Measurements from ENCODE around the gene NR5A1. TPM values are rescaled to one million over a fixed set of nuclear protein-coding genes. Genes with fewer than 3 reads are reported as not detected.

The NR5A1 gene
- polyA plus RNA-seq (ENCODE audit: insufficient read length) = not detected

DNA sequence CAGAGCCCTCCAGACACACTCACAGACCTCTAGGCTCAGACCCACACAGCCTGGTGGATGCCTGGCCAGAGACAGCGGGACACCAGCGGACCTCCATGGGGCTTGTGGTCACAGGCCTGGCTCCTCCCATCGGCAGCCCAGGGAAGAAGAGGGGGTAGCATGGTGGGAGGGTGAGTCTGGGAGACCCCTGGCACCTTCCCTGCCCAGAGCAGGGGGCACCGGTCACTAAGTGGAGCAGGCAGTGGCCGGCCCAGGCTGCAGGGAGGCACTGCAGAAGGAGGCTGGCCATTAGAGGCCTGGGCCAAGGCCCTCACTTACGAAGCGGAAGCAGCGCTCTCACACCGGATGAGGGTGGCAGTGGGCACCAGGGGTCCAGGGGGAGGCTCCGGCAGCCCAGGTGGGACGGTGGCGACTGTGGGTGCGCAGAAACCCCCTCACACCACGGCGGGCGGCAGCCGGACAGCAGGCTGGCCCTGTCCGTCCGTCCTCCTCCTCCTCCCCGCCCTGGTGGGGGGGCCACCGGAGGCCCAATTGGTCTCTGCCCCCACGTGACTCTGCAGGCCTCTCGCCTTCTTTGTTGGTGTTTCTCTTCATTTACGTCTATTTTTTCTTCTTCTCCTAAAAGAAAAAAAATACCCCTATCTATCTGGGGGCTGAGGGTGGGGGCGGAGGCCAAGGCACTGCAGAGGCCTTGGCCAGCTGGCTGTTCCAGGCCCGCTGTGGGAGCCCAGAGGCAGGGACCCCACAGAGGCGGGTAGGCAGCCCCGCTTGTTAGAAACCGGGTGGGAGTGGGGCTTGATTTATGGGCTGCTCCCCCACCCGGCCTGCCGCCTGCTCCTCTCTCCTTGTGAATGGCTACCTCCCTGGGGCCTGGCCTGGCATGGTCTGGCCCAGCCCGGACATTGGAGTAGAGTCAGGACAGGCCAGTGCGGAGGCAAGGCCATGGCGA lies at the start of gene NR5A1:
NR5A1 (minus strand) TSS at position 469 of the 949 bp plus-strand sequence. CDS start 4,004 bp downstream, outside the sequence.
- no peak for DNase-seq (ENCODE audit: low read depth)

DNA sequence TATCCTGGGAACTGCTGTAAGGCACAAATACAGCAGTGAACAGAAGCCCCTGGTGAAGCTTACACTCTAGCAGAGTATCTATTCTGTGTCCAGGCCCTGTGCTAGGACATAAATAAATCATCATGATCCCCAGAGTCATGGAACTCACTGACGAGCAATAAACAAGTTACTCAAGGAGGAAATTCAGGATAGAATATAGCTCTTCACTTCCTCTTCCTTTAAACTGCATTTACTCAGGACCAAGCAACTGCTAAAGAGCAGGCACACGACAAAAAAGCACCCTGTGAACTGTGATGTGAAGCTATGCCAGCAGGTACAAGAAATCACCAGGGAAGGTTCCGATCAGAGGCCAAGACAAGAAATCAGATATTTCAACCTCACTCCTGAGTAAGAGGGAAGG lies 47.8 kb upstream of the NR5A1 start:
- DNase-seq (ENCODE audit: low read depth) = no peak

DNA sequence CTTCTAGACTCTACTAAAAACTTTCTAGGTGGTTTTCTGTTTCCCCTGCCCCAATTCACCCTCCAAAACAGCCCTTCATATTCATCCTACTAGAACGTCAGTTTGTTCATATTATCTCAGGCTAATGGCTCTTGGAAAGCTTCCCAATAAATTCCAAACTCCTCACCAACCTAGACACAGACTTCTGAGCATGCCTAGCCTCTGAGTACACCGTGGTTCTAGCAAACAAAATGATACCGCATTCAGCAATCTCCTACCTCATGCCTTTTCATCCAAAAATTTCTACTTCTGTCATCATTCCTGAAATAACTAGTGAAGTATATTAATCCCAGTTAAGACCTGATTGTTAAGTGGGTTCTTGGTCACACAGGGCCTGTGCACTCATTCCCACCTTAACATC lies 46.5 kb upstream of the NR5A1 start:
- no peak for DNase-seq (ENCODE audit: low read depth)

DNA sequence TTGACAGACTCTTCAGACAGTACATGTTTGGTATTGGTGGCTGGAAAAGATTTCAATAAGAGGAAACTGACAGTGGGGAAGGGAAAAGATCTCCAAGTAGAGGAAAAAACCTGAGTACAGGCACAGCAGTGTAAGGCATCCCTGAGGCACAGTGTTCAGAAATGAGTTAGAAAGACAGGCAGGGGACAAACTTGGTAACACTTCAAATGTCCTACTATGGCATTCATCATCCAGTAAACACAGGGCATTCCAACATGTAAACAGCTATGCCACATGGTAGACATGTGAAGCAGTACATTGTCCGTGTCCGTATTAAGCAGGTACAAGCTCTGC lies 45.0 kb upstream of the NR5A1 start:
- DNase-seq (ENCODE audit: low read depth) = no peak

DNA sequence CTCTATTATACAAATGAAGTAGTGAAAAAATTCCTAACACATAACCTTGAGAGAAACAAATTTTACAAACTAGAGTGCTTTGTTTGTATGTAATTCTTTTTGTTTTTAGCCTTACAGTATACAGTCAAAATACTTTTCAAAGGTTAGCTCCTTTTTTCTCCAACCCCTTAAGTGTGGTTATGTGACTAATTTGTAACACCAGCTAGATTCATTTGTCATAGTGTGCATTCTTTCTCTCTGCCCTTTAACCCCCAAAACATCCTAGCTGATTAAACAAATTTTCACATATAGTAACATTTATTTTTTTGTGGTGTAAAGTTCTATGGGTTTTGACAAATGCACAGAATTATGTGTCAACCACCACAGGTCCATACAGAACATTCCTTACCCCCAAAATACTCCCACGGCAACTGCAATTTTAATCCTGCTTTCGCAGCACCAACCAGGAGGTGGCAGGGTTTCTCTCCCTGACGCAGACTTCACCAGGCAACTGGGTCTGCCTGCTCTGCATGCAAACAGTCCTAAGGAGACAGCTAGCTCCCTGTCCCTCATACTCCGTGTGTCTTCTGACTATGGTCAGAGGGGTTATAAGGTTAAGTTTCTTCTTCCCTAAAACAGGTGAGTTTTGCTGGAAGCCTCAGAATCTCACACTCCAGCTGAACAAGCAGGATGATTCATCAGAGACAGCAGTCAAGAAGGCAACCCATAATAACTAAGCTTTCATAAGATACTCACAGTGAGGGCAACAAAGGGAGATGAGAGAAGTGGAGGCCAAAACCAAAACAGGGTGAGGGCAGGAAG lies 44.5 kb upstream of the NR5A1 start:
- DNase-seq (ENCODE audit: low read depth) = peak; percentile 6

DNA sequence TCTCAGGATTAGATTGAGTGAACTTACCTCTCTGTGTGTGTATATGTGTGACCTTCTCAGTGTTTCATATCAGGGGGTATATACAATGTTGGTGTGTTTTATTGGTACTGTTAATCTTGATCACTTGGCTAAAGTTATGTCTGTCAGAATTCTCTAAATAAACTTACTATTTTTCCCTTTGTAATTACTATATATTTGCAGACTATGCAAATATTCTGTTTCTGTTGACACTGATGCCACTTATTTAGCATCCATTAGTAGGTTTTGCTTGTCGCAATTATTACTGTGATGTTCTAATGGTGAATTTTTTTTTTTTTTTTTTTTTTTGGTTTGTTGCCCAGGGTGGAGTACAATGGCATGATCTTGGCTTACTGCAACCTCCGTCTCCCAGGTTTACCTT lies 42.9 kb upstream of the NR5A1 start:
- no peak for DNase-seq (ENCODE audit: low read depth)

DNA sequence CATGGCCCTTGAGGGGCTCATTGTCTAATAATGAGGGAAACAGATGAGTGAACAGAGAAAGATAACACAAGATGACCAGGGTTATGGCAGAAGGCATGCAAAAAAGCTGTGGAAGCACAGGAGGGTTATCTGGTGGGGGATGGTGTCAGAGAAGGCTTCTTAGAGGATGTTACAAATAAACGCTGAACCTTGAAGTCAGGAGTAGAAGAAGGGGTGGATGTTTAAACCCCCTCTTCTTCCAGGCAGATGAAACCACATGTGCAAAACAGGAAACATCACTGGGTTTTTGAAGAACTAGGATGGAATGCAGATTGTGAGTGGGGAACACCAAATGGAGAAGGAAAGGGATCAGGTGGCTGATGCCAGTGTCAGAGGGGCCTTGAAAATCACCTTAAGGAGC lies 41.8 kb upstream of the NR5A1 start:
- DNase-seq (ENCODE audit: low read depth) = no peak

DNA sequence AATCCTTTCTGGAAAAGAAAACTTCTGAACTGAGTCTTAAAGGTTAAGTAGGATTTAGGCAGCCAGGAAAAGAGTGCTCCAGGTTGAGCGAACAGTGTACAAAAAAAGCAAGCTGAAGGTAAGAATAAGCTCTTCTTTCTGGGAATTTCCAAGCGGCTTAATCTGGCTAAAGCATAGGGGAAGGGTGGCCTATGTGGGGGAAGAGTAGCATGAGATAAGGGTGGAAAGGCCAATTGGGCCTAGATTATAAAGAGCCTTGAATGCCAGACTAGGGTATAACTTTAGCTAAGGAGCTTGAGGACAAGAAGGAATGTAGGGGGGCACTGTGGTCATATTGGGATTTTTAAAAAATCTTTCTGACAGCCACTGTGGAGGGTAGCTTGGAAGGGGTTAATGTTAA lies 37.3 kb upstream of the NR5A1 start:
- no peak for DNase-seq (ENCODE audit: low read depth)

DNA sequence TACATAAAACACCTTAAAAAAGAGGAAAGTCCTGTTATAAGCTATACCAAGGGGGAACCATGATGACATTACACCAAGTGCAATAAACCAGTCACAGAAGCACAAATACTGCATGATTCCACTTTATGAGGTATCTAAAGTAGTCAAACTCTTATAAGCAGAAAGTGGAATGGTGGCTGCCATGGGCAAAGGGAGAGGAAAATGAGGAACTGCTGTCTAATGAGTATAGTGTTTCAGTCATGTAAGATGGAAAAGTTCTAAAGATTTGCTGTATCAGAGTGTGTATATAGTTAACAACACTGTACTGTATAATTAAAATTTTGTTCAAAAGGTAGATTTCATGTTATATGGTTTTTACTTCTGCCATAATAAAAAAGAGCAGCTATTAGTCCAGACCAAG lies 34.6 kb upstream of the NR5A1 start:
- DNase-seq (ENCODE audit: low read depth) = no peak

DNA sequence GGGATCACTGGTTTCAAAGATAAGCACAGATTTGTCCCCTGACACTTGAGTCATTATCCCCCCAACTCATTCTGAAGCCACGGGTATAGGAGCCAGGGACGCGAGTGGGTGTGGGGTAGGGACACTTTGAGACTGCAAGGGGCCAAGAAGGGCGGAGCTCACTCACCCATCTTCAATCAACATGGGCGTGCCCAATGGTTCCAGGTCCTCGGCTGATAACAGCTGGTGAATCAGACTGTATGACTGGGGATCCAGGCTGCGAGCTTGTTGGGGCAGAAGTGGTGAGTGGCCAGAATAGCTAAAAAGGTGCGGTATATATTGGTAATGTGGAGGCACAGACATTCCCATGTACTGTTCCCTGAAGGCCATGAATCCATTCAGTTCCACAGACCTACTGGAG lies 30.7 kb upstream of the NR5A1 start:
- DNase-seq (ENCODE audit: low read depth) = no peak

DNA sequence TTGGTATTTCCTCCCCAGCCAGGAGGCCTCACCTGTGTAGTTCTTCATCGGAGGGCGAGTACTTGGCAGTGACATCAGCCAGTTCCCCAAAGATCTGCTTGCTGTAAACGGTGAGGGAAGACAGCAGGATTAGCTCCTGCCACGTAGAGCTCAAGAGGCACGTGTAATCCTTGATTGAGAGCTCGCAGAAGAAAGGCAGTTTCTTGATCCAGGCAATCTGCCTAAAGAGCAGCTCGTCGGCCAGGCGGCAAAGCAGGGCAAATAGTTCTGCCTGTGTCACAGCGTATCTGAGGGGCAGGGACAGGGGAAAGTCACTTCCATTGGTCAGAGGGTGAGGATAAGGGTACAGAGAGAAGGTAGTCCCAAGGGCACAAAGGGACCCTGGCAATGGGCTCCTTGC lies 28.6 kb upstream of the NR5A1 start:
- DNase-seq (ENCODE audit: low read depth) = no peak

DNA sequence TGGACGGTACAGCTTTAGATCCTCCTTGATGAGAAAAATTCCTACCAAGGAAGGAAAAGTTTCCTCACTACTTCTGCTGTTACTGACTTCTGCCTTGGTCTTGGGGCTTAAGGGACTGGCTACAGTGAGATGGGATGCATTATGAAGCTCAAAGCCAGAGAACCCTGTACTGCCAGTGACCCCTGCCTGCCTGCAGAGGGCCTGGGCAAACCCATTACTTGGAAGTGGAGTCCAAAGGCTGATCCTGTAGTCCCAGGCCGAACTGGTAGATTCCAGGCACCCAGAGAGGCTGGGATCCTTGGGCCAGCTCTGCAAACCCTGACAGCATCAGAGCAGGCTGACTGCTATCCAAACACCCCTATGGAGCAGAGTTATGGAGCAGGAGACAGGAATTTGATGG lies 25.7 kb upstream of the NR5A1 start:
- DNase-seq (ENCODE audit: low read depth) = no peak

DNA sequence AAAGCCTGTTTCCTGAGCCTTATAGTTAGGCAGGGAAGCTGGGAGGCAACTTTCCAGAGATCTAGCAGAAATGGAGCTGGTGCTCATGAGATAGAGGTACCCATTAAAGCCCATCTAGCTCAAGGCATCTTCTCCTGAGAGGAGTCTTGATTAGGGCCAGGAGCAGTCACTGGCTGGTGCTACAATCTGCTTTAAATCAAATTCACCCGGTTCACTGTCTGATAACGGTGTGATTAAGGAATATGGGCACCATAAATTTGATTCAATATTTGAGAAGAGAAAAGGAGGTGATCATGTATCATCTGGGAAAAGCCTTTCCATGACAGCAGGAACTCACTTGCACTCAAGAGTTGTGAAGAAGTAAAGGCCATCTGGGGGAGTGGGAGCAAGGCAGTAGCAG lies 23.9 kb upstream of the NR5A1 start:
- no peak for DNase-seq (ENCODE audit: low read depth)

DNA sequence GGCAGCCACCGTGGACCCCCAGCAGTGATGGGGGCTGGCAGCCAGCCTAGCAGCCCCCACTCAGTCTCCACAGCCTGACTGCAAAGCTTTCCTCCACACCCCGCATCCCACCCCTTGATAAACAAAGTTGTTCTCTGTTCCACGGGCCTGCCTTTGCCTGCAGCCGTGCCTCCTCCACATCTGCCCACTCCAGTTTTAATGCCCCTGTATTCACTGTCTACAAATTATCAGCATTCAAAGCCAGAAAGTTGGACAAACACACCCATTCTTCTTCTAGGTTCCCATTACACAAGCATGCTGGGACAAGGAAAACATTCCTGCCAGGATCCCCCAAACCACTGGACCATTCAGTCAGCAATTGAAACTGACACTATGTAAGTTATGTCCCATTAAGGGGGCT lies 23.0 kb upstream of the NR5A1 start:
- DNase-seq (ENCODE audit: low read depth) = no peak

DNA sequence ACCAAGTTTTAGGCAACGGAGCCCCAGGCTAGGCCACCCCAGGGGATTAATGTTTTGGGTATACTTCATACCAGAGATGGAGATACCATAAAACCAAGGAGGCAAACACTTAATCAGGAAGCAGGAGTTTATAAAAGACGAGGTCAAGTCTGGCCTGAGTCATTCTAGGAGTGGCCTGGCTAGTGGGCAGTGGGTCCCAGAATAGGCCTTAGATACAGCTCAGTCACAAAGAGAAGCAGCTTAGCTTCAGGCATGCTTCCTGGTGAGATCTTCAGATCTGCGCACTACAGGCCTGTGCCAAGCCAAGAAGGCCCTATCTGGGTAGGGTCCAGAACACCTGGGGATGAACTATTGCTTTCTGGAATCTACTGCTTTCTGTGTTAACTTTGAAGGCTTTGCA lies 20.6 kb upstream of the NR5A1 start:
- DNase-seq (ENCODE audit: low read depth) = no peak

DNA sequence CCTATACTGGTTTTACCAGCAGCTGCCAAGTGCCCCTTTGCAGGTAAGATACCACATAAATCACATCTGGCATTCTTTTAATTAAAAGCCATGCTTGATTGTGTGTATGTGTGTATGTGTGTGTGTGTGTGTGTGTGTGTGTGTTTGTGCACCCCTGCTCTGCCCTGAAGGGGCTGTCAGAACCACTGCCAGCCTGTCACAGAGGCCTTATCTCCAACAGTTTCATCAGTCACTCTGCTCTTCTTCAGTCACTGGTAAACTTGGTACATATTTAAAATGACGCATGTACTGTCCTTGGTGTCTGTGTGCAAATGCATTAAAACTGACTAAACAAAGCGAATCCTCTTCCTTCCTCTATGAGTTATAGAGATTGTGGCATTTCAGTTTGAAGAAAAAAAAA lies 19.0 kb upstream of the NR5A1 start:
- no peak for DNase-seq (ENCODE audit: low read depth)

DNA sequence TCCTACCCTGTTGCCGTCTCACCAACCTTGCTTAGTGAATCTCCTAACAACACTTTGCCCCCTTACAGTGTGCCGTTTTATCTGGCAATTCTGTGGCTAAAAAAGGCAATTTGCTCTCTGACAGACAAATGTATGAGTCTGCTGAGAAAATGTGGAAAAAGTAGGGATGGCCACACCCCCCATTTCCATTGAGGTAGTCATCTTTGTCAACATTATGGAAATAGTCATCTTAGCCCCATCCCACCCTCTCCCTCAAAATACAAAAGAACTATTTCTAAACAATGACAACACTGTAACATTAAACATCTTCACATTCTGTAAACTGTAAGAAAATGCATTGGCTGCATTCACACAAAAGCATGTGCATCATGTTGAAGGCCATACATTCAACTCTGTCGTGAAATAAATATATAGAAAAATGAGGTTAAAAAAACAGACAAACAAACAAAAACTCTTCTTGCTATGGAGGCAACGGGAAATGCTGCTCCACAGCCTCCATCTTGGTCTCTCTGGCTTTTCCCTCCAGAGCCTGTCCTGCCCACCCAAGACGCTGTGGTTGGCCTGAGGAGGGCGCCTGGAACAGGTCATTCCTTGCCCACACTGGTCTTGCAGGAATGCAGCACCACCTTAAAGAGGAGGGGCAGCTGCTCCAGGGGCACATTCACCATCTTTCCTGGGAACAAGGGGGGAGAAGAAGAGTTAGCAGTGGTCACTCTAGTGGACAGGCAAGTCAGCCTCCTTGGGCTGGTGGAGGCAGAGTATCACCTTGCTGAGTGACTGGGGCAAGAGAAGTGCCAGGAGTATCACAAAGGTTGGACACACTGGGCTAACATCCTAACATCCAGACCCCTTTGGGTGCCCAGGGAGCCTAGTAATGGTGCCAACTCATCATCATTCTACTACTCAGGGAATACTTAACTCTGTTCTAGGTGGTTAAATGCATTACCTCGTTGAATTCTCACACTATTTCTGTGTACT lies 15.2 kb upstream of the NR5A1 start:
- DNase-seq (ENCODE audit: low read depth) = no peak

DNA sequence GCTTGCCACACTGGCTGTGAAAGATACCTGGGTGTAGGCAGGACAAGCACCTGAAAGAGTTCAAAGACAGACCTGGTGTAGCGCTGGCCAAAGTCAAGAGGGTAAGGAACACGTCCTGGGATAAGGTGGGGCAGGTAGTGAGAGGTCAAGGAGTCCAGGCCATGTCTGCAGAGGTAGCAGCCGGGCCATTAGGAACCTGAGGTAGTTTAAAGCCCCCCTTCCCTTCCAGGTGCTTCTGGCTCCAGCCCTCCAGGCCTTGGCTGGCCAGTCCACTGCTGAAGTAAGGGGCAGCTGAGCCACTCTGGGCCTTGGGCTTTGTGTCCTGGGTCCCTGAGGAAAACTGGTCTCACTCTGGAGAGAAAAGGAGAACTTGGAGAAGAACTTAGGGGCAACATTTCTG lies 13.9 kb upstream of the NR5A1 start:
- no peak for DNase-seq (ENCODE audit: low read depth)

DNA sequence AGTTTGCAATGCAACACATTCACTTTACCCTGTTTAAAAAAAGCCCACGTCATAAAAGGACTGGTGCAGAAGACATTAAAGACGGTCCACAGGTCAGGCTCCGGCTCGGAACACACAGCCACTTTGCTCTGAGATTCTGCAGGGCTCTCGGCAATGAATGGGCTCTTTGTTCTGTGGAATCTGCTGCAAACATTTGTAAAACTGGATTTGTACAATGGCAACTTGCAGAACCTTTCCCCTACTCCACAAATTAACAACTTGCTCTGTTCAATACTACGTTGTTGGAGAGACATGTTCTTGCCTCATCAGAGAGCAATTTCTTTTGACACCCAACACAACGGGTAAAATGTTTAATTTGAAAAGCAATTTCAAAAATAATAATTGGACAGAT lies 13.0 kb upstream of the NR5A1 start:
- no peak for DNase-seq (ENCODE audit: low read depth)

DNA sequence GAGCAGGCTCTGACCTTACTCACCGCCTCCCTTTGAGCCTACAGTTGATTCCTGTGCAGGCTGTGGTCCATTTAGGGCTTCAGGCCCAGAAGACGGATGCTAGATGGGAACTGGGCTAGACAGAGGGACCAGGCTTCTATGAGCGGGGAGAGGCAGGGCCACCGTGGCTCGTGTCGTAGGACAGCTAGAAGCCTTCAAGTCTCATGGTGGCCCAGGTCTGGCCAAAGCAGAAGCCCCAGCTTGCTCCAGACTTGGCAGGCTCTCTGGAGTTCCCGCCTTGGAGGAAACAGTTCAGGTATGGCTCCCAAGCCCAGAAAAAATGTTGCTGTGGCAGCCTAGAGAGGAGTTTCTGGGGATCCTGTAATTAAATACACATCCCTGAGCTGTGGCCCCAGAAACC lies 10.9 kb upstream of the NR5A1 start:
- no peak for DNase-seq (ENCODE audit: low read depth)

DNA sequence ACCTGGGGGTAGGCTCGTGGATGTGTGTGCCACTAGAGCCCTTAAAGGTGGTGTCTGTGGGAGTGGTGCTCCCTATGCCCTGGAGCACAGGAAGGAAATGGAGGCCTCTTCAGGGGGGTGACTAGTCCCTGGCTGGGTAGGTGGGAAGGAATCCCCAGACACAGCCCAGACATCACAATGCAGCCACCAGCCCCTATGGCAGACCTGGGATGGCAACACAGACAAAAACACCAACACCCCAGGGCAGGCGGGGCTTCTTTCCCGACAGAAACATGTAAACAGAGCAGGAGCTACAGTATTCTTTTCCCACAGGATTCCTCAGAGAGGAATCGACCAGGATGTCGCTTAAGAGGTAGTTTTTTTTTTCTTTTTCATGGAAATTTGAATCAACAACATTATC lies 10.4 kb upstream of the NR5A1 start:
- DNase-seq (ENCODE audit: low read depth) = no peak

DNA sequence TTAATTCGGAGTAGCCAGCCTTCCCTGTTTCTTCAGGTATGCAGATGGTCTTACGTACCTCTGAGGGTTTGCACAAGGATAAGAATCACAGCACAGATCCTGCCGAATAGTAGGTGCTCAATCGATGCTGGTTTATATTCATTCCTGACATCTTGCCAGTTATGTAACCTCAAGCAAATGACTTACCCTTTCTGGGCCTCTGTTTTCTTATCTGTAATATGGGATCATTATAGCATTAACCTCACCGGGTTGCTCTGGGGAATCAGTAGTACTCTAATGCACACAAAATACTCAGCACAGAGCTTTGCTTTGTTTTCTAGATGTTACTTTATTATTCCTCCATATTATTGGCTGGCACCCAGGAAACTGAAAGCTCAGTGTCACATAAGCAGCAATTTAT lies 7.7 kb upstream of the NR5A1 start:
- DNase-seq (ENCODE audit: low read depth) = no peak

Measured in forelimb muscle (tissue), 1 donor.